T-helper 17 cell (primary cell): ENCODE results near the gene TMEM151B. TPM values are rescaled to one million over a fixed set of nuclear protein-coding genes. Genes with fewer than 3 reads are reported as not detected.
A peak's percentile ranks its signal among the peaks of the same experiment; 100 is the strongest.

ENCODE experiments used
- ATAC-seq: fragments of 150-1000 bp; cut with Tn5 transposase; 2 replicates; pipeline ENCODE4 v1.10.0; 2021; ENCODE audit warnings: mild to moderate bottlenecking, moderate library complexity
- DNase-seq, 3 donors: peaks; one replicate each; pipeline versions ENCODE4 v3.0.0 to v3.0.0-alpha.2; 2020 to 2021
- H3K9me3 ChIP-seq: one replicate; pipeline ENCODE4 v1.7.0; 2013; ENCODE audit warnings: low read length, mild to moderate bottlenecking; ENCODE audit not compliant: control insufficient read depth, poor library complexity, severe bottlenecking
- H3K27ac Mint-ChIP-seq: one replicate; pipeline ENCODE4 v1.8.0; 2022; ENCODE audit warnings: mild to moderate bottlenecking, moderate library complexity, mixed read lengths
- H3K27me3 Mint-ChIP-seq: one replicate; pipeline ENCODE4 v1.8.0; 2022; ENCODE audit warnings: mixed read lengths
- H3K36me3 Mint-ChIP-seq: one replicate; pipeline ENCODE4 v1.8.0; 2022; ENCODE audit warnings: low read depth, mixed read lengths
- H3K4me1 Mint-ChIP-seq: one replicate; pipeline ENCODE4 v1.8.0; 2022; ENCODE audit warnings: mild to moderate bottlenecking, mixed read lengths
- H3K4me3 Mint-ChIP-seq: one replicate; pipeline ENCODE4 v1.8.0; 2022; ENCODE audit warnings: mild to moderate bottlenecking, moderate library complexity, mixed read lengths
- total RNA-seq, 4 donors: library from RNA in 2 of 4; stranded (reverse) in 2 of 4; gene quantifications; one replicate each; pipeline ENCODE4 v1.2.3 and lab custom pipeline; 2022 to 2026

TMEM151B gene
- total RNA-seq (not detected), total RNA-seq (lab: John Stamatoyannopoulos, UW) (0 to 0.15 reads per million in 2 donors)

GRCh38 chr6:44269921-44270525 lies at the start of gene TMEM151B:
Gene TMEM151B (plus strand): TSS chr6:44270450. CDS start chr6:44270743, 293 bp downstream.
- Mint-ChIP-seq H3K4me1 (peaks cover 21% of the 10 kb centered on the region), H3K4me3 (peak within 1 kb of the TSS; percentile 85), H3K27me3 (peaks cover 56% of the 10 kb centered on the region), H3K27ac (no peak within 1 kb of the TSS), H3K36me3 (peaks cover 11% of the 10 kb centered on the region)
- H3K9me3 ChIP-seq = no peaks in the 10 kb centered on the region
- DNase-seq (no peak), ATAC-seq (no peak)

GRCh38 chr6:44220913-44221290 lies 49.3 kb upstream of the TMEM151B start:
- peaks cover 29% of the 10 kb centered on the region for H3K4me1 Mint-ChIP-seq
- peaks cover 5% of the 10 kb centered on the region for H3K27me3 Mint-ChIP-seq
- DNase-seq = no peak
- H3K9me3 ChIP-seq = no peaks in the 10 kb centered on the region
- H3K27ac Mint-ChIP-seq = no peak overlapping the region
- no peak for ATAC-seq
- no peaks in the 10 kb centered on the region for H3K36me3 Mint-ChIP-seq
- peak overlapping the region; percentile 79 for H3K4me3 Mint-ChIP-seq

- ATAC-seq = peak; percentile 69
- peaks cover 29% of the 10 kb centered on the region for H3K4me1 Mint-ChIP-seq
- H3K9me3 ChIP-seq = no peaks in the 10 kb centered on the region
- H3K27ac Mint-ChIP-seq = no peak overlapping the region
- peak overlapping the region; percentile 79 for H3K4me3 Mint-ChIP-seq
- peak; percentile 55 to 67 (median 62) for DNase-seq
- H3K27me3 Mint-ChIP-seq = peaks cover 5% of the 10 kb centered on the region
- H3K36me3 Mint-ChIP-seq = no peaks in the 10 kb centered on the region
Observed at GRCh38 chr6:44221291-44221960, 48.8 kb upstream of the TMEM151B start.

GRCh38 chr6:44221961-44222335 lies 48.3 kb upstream of the TMEM151B start:
- Mint-ChIP-seq H3K27me3 (peaks cover 5% of the 10 kb centered on the region), H3K36me3 (no peaks in the 10 kb centered on the region), H3K4me1 (peaks cover 29% of the 10 kb centered on the region), H3K27ac (no peak overlapping the region), H3K4me3 (peak overlapping the region; percentile 96)
- no peak for DNase-seq
- no peak for ATAC-seq
- no peaks in the 10 kb centered on the region for H3K9me3 ChIP-seq

GRCh38 chr6:44222486-44223318 lies 47.5 kb upstream of the TMEM151B start:
- Mint-ChIP-seq H3K27me3 (peaks cover 5% of the 10 kb centered on the region), H3K4me1 (peaks cover 29% of the 10 kb centered on the region), H3K36me3 (no peaks in the 10 kb centered on the region), H3K4me3 (peak overlapping the region; percentile 96), H3K27ac (peak overlapping the region; percentile 53)
- DNase-seq (no peak), ATAC-seq (no peak)
- H3K9me3 ChIP-seq = no peaks in the 10 kb centered on the region

- Mint-ChIP-seq H3K4me3 (peak within 1 kb of the TSS; percentile 96), H3K4me1 (peaks cover 29% of the 10 kb centered on the region), H3K27ac (peak within 1 kb of the TSS; percentile 66), H3K27me3 (peaks cover 1% of the 10 kb centered on the region), H3K36me3 (no peaks in the 10 kb centered on the region)
- ATAC-seq (peak; percentile 88), DNase-seq (peak; percentile 70 to 83 (median 73))
- no peaks in the 10 kb centered on the region for H3K9me3 ChIP-seq
Observed at GRCh38 chr6:44223319-44224028, 46.8 kb upstream of the TMEM151B start, which contains the start of gene SLC29A1. Gene SLC29A1 (plus strand): TSS chr6:44223595. CDS start chr6:44227314, 3,719 bp downstream.

- Mint-ChIP-seq H3K4me3 (peak overlapping the region; percentile 96), H3K27me3 (no peaks in the 10 kb centered on the region), H3K36me3 (no peaks in the 10 kb centered on the region), H3K4me1 (peaks cover 27% of the 10 kb centered on the region), H3K27ac (peak overlapping the region; percentile 66)
- no peaks in the 10 kb centered on the region for H3K9me3 ChIP-seq
- ATAC-seq (peak; percentile 7), DNase-seq (no peak)
Observed at GRCh38 chr6:44224029-44224964, 46.0 kb upstream of the TMEM151B start.

GRCh38 chr6:44224965-44225305 lies 45.3 kb upstream of the TMEM151B start:
- ATAC-seq (no peak), DNase-seq (no peak)
- peak overlapping the region; percentile 66 for H3K27ac Mint-ChIP-seq
- H3K4me3 Mint-ChIP-seq = no peak overlapping the region
- no peaks in the 10 kb centered on the region for H3K27me3 Mint-ChIP-seq
- H3K4me1 Mint-ChIP-seq = peaks cover 27% of the 10 kb centered on the region
- H3K9me3 ChIP-seq = no peaks in the 10 kb centered on the region
- no peaks in the 10 kb centered on the region for H3K36me3 Mint-ChIP-seq

GRCh38 chr6:44225579-44226325 lies 44.5 kb upstream of the TMEM151B start:
- peak overlapping the region; percentile 72 for H3K4me3 Mint-ChIP-seq
- DNase-seq = no peak
- no peaks in the 10 kb centered on the region for H3K27me3 Mint-ChIP-seq
- peaks cover 27% of the 10 kb centered on the region for H3K4me1 Mint-ChIP-seq
- no peaks in the 10 kb centered on the region for H3K36me3 Mint-ChIP-seq
- no peak for ATAC-seq
- no peaks in the 10 kb centered on the region for H3K9me3 ChIP-seq
- H3K27ac Mint-ChIP-seq = no peak overlapping the region

- peak overlapping the region; percentile 72 for H3K4me3 Mint-ChIP-seq
- H3K27me3 Mint-ChIP-seq = no peaks in the 10 kb centered on the region
- DNase-seq = no peak
- ATAC-seq = no peak
- H3K27ac Mint-ChIP-seq = no peak overlapping the region
- no peaks in the 10 kb centered on the region for H3K9me3 ChIP-seq
- no peaks in the 10 kb centered on the region for H3K36me3 Mint-ChIP-seq
- H3K4me1 Mint-ChIP-seq = peaks cover 21% of the 10 kb centered on the region
Observed at GRCh38 chr6:44226368-44227147, 43.7 kb upstream of the TMEM151B start.

GRCh38 chr6:44227148-44227793 lies 43.0 kb upstream of the TMEM151B start:
- Mint-ChIP-seq H3K36me3 (no peaks in the 10 kb centered on the region), H3K27me3 (no peaks in the 10 kb centered on the region), H3K4me1 (peaks cover 17% of the 10 kb centered on the region), H3K4me3 (no peak overlapping the region), H3K27ac (no peak overlapping the region)
- DNase-seq = no peak
- no peaks in the 10 kb centered on the region for H3K9me3 ChIP-seq
- no peak for ATAC-seq
